Vagina (tissue), 2 donors: ENCODE results near the gene SLC22A23. TPM values are rescaled to one million over a fixed set of nuclear protein-coding genes. Genes with fewer than 3 reads are reported as not detected.

ENCODE experiments used
- DNase-seq, 2 donors: peaks; one replicate each; pipeline ENCODE4 v3.0.0-alpha.2; 2017; ENCODE audit errors: extremely low spot score in 2 of 2
- H3K27ac ChIP-seq: fragments of 200-600 bp; sonication (generic); one replicate; pipeline ENCODE4 v1.5.1; 2019
- H3K27me3 ChIP-seq: fragments of 200-600 bp; sonication (generic); one replicate; pipeline ENCODE4 v1.5.1; 2019
- H3K36me3 ChIP-seq, 2 donors: fragments of 200-600 bp; sonication (generic); one replicate each; pipeline ENCODE4 v1.5.1; 2017 to 2019
- H3K4me1 ChIP-seq: fragments of 200-600 bp; sonication (generic); one replicate; pipeline ENCODE4 v1.5.1; 2019
- H3K4me3 ChIP-seq, 2 donors: fragments of 200-600 bp; sonication (generic); 1 replicate in 1 of 2; 2 replicates in 1 of 2; pipeline ENCODE4 v1.5.1; 2016 to 2019
- H3K9me3 ChIP-seq: fragments of 200-600 bp; sonication (generic); one replicate; pipeline ENCODE4 v1.5.1; 2019
- POLR2A ChIP-seq, 2 donors: fragments of 450-650 bp; IDR thresholded peaks; one replicate each; pipeline ENCODE4 v1.6.1; 2017; ENCODE audit warnings: antibody characterized with exemption in 2 of 2, mild to moderate bottlenecking in 2 of 2, moderate library complexity in 2 of 2
- POLR2AphosphoS5 ChIP-seq, 2 donors: sonication (generic); formaldehyde crosslinking; IDR thresholded peaks; one replicate each; pipeline ENCODE4 v1.9.0; 2017; ENCODE audit warnings: antibody characterized with exemption in 2 of 2, mild to moderate bottlenecking in 2 of 2, low read depth in 1 of 2; ENCODE audit not compliant: insufficient read depth in 1 of 2
- intact Hi-C: fragments of 100-400 bp; cut with DNase I; formaldehyde crosslinking; loops from one replicate; pipeline ENCODE4 v1.15.1; 2023
- total RNA-seq: library from RNA; depleted of rRNA; stranded (reverse); fragments of >200 nt; gene quantifications from one replicate; pipeline ENCODE4 v1.2.3, GENCODE V29; 2016
- TF ChIP-seq, protein P1 (sequence below), 3 experiments: fragments of 450-650 bp in 2 of 3; fragments of 200-600 bp in 1 of 3; sonication (generic) in 1 of 3; IDR thresholded peaks; one replicate each; pipeline ENCODE4 v1.5.1; 2017 to 2019; ENCODE audit warnings: antibody characterized with exemption in 3 of 3, mild to moderate bottlenecking in 2 of 3, moderate library complexity in 2 of 3

SLC22A23 gene
- total RNA-seq, 1 donor from 2014 or later, result 40.5 TPM

DNA sequence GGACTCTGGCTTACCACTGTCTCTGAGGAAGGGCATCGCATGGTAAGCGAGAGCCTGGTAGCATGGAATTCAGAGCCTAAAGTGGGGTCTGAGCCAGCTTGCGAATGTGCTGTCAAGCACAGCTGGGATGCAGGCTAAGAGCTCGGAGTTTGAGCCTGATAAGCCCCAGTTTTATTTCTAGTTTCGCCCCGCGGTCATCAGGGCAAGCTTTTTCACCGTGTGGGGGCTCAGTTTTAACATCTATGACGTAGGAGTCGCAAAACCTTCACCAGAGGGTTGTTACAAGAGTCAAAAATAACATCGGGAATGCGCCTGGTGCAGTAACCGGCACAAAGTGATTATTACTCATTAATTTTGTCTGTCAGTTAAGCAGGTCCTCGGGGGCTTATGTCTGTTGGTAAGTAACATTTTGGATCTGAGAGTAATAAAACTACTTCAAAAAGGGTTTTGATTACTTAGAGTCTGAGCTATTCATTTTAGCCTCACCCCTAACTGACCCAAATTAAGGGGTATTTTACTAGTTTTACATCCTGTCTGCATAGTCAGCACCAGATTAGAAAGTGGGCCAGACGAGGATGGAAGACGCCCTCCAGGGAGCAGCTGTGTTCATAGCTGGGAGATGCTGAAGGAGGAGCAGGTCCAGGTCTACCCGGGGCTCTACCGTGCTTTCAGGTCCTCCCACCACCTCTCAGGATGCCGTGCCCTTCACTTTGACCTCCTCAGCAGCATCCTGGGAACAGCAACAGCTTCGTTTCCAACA lies 29.7 kb downstream of the SLC22A23 start:
- intact Hi-C loops, result no loop called here
- no peak overlapping the region for H3K4me3 ChIP-seq
- H3K36me3 ChIP-seq, result no peaks in the 10 kb centered on the region
- H3K27ac ChIP-seq, result peak overlapping the region; percentile 13
- no peaks in the 10 kb centered on the region for H3K27me3 ChIP-seq
- no peak for TF ChIP-seq POLR2AphosphoS5 (IDR thresholded peaks at IDR 0.05; ENCODE audit: insufficient read depth in 1 of 2, low read depth in 1 of 2)
- TF ChIP-seq, protein P1, sequence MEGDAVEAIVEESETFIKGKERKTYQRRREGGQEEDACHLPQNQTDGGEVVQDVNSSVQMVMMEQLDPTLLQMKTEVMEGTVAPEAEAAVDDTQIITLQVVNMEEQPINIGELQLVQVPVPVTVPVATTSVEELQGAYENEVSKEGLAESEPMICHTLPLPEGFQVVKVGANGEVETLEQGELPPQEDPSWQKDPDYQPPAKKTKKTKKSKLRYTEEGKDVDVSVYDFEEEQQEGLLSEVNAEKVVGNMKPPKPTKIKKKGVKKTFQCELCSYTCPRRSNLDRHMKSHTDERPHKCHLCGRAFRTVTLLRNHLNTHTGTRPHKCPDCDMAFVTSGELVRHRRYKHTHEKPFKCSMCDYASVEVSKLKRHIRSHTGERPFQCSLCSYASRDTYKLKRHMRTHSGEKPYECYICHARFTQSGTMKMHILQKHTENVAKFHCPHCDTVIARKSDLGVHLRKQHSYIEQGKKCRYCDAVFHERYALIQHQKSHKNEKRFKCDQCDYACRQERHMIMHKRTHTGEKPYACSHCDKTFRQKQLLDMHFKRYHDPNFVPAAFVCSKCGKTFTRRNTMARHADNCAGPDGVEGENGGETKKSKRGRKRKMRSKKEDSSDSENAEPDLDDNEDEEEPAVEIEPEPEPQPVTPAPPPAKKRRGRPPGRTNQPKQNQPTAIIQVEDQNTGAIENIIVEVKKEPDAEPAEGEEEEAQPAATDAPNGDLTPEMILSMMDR (IDR thresholded peaks at IDR 0.05), result no peak
- TF ChIP-seq POLR2A (IDR thresholded peaks at IDR 0.05), result no peak
- peaks cover 19% of the 10 kb centered on the region for H3K4me1 ChIP-seq
- no peak for DNase-seq
- H3K9me3 ChIP-seq, result no peaks in the 10 kb centered on the region

DNA sequence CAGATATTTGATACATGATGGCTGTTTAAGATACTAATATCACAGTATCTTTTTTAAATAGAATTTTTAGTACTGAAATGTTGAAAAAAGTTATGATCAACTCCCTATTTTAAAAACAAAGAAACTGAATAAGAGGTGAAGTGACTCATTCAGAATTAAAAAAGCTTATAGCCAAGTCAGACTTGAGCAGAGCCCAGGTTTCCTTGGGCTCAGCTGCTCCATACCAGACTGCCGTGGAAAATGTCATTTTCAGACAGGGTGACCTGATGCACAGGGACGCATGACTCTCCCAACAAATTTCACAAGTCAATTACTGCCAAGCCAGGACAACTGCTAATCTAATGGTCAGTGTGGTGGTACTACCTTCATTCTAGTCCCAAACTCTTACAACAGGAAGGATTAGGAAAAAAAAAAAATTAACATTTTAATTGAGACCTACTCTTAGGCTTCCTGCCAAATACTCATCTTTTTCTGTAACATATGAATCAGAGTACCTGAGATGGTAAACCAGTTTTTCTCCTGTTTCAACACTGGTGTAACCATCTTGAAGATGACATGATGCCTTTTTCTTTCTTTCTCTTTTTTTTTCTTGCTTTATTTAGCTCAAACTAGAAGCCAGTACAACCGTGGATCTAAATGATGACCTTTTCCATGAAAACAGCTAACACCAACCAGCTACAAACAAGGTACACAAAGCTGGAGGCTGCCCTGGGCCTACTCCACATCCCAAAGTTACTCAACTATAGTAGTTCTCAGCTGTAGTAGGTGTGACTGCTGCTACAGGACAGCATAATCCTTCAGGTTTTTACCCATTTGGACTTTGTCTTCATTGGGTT lies 30.5 kb downstream of the SLC22A23 start:
- Histone ChIP-seq H3K4me3 (no peak overlapping the region), H3K36me3 (no peaks in the 10 kb centered on the region), H3K27ac (no peak overlapping the region), H3K9me3 (no peaks in the 10 kb centered on the region), H3K4me1 (peaks cover 19% of the 10 kb centered on the region), H3K27me3 (no peaks in the 10 kb centered on the region)
- no peak for DNase-seq
- TF ChIP-seq POLR2AphosphoS5 (IDR thresholded peaks at IDR 0.05; ENCODE audit: insufficient read depth in 1 of 2, low read depth in 1 of 2), result peak in 1 of 2 donors; percentile 23
- no peak for TF ChIP-seq POLR2A (IDR thresholded peaks at IDR 0.05)
- TF ChIP-seq, protein P1 (IDR thresholded peaks at IDR 0.05), result no peak
- intact Hi-C loops, result no loop called here

DNA sequence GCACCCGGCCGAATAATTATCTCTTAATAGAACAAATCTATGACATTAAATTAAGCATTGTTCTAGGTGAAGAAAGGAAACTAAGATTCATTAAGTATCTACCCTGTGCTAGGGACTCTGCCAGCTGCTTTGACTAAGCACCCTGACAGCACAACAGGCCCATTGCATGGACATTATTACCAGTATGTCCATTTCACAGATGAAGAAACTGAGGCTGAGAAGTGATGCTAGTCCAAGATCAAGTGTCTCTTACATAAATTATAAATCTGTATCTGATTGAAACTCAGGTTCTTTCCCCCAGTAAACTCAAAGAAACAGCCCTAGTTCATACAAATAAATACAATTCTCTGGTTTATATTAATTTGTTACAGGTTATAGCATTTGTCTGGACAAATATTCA lies 31.3 kb downstream of the SLC22A23 start:
- H3K27me3 ChIP-seq, result no peaks in the 10 kb centered on the region
- no peak for DNase-seq
- peaks cover 19% of the 10 kb centered on the region for H3K4me1 ChIP-seq
- intact Hi-C loops, result no loop called here
- H3K36me3 ChIP-seq, result no peaks in the 10 kb centered on the region
- no peaks in the 10 kb centered on the region for H3K9me3 ChIP-seq
- H3K27ac ChIP-seq, result no peak overlapping the region
- TF ChIP-seq, protein P1 (IDR thresholded peaks at IDR 0.05), result no peak
- no peak overlapping the region for H3K4me3 ChIP-seq

DNA sequence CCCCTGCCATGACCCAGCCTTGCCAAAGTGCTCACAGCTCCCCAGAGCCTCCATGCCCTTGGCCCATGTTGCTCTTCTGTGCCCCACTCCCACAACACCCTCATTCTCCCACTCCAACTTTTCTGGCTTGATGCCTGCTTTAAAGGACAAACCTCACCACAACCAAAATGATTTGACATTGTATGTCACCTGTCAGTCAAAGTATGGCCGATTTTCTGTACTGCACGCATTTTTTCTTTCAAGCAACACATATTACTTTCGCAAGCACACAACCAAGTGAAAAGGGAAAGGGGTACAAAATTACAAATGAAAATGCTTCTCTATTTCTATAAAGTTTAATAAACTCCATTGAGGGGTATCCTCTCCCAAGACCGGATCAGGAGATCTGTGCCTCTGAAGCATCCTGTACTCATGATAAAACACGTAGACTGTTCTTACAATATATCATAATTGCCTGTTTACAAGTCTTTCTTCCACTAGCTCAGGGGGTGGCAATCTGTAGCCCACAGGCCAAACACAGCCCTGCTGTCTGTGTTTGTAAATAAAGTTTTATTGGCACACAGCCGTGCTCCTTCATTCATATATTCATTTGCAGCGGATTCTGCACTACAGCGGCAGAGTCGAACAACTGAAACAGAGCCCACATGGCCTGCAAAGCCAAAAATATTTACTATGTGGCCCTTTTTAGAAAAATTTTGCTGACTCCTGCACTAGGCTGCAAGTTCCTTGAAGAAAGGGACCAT lies 32.5 kb downstream of the SLC22A23 start:
- H3K27me3 ChIP-seq, result no peaks in the 10 kb centered on the region

More for the DNA sequence above, 32.5 kb downstream of the SLC22A23 start:
- TF ChIP-seq POLR2AphosphoS5 (IDR thresholded peaks at IDR 0.05; ENCODE audit: insufficient read depth in 1 of 2, low read depth in 1 of 2) (no peak), POLR2A (IDR thresholded peaks at IDR 0.05) (no peak)
- TF ChIP-seq, protein P1 (IDR thresholded peaks at IDR 0.05), result no peak
- intact Hi-C loops, result no loop called here
- Histone ChIP-seq H3K27ac (no peak overlapping the region), H3K36me3 (no peaks in the 10 kb centered on the region), H3K4me1 (peaks cover 22% of the 10 kb centered on the region), H3K4me3 (no peak overlapping the region), H3K9me3 (no peaks in the 10 kb centered on the region)
- DNase-seq, result no peak
